SK-N-MC (cell line): Measurements from ENCODE around the gene OVOL3.

Source experiments
- EZH2 ChIP-seq: fragments of 200-600 bp; sonication (generic); IDR thresholded peaks from one replicate; pipeline ENCODE4 v1.6.1; 2017; ENCODE audit warnings: antibody characterized with exemption
- POLR2AphosphoS5 ChIP-seq: IDR thresholded peaks from 2 replicates; pipeline ENCODE4 v1.6.1; 2012; ENCODE audit warnings: mild to moderate bottlenecking, low read depth, low read length, borderline replicate concordance

DNA sequence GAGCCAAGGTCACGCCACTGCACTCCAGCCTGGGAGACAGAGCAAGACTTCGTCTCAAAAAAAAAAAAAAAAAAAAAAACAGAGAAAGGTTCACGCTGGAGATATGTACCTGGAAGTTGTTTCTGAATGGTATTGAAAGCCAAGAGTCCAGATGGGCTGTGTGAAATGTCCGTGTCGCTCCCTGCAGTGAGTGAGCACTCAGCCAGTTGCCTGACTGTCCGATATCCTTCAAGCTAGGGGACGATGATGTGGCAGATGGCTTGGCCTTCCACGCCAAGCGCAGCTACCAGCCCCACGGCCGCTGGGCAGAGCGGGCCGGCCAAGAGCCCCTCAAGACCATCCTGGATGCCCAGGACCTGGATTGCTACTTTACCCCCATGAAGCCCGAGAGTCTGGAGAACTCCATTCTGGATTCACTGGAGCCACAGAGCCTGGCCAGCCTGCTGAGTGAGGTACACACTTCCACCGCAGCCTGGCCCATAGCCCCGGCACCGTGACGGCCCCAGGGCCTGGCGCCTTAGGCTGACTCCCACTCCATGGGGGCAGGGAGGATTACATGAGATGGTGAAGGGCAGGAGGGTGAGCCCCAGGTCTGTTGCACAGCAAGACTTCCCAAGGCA, 11.7 kb upstream of the OVOL3 start:
- TF ChIP-seq POLR2AphosphoS5: no peak
- TF ChIP-seq EZH2: no peak
